Measurements from ENCODE around the gene CRIM1. TPM values are rescaled to one million over a fixed set of nuclear protein-coding genes. Genes with fewer than 3 reads are reported as not detected.

The CRIM1 gene
- total RNA-seq, 1 experiment from 2014 or later, result 292 TPM

DNA sequence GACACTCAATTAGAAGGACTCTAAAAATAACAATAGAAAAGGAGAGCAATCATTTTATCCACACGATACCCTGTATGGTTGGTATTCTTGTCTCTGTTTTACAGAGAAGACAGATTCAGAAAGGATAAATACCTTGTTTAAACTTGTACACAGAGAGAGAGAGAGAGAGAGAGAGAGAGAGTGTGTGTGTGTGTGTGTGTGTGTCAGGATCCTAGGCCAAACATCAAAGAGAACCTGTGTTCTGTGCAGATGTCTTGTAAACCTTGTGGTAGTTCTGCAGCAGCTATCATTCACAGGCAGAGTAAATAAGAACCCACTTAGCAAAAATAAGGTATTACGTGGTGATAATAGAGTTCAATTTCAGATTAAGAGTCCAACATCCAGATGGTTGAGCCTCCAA is 4.3 kb upstream of the CRIM1 start:
- H3K27me3 ChIP-seq (replicated peaks; ENCODE audit: control insufficient read depth, insufficient read depth, low read length), result no peaks in the 10 kb centered on the region
- no peaks in the 10 kb centered on the region for H3K36me3 ChIP-seq (ENCODE audit: control insufficient read depth, insufficient read depth, low read length)
- CTCF ChIA-PET, result interaction anchor here (1.1 kb wide), 2 partner anchors 15 to 109 kb away, joined by 4 to 5 read pairs; no protein-coding TSS in a partner anchor
- Mint-ChIP-seq H3K27ac (ENCODE audit: unreplicated experiment) (no peak overlapping the region), H3K4me3 (ENCODE audit: unreplicated experiment) (no peak overlapping the region), H3K27me3 (ENCODE audit: insufficient read depth, unreplicated experiment) (no peaks in the 10 kb centered on the region), H3K36me3 (ENCODE audit: insufficient read depth, unreplicated experiment) (peaks cover 16% of the 10 kb centered on the region), H3K4me1 (ENCODE audit: low read depth, unreplicated experiment) (peaks cover 47% of the 10 kb centered on the region), H3K9me3 (ENCODE audit: unreplicated experiment) (no peaks in the 10 kb centered on the region)
- POLR2A ChIA-PET, result no interaction called here
- DNase-seq, result no peak
- no TSS peak for BruUV-seq (replicated peaks)
- H3K4me1 ChIP-seq, result peaks cover 45% of the 10 kb centered on the region
- intact Hi-C loops (cut with micrococcal nuclease; ENCODE audit: unreplicated experiment), result loop anchor here (10.0 kb wide), 1 partner anchor 434 kb away; no protein-coding TSS in a partner anchor
- H3K4me3 ChIP-seq (ENCODE audit: low read depth, low read length), result no peak overlapping the region
- H3K9me3 ChIP-seq, result no peaks in the 10 kb centered on the region
- TF ChIP-seq, protein P1, sequence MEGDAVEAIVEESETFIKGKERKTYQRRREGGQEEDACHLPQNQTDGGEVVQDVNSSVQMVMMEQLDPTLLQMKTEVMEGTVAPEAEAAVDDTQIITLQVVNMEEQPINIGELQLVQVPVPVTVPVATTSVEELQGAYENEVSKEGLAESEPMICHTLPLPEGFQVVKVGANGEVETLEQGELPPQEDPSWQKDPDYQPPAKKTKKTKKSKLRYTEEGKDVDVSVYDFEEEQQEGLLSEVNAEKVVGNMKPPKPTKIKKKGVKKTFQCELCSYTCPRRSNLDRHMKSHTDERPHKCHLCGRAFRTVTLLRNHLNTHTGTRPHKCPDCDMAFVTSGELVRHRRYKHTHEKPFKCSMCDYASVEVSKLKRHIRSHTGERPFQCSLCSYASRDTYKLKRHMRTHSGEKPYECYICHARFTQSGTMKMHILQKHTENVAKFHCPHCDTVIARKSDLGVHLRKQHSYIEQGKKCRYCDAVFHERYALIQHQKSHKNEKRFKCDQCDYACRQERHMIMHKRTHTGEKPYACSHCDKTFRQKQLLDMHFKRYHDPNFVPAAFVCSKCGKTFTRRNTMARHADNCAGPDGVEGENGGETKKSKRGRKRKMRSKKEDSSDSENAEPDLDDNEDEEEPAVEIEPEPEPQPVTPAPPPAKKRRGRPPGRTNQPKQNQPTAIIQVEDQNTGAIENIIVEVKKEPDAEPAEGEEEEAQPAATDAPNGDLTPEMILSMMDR (IDR thresholded peaks at IDR 0.05; ENCODE audit: insufficient read depth in 1 of 2, low read depth in 1 of 2, low read length in 1 of 2, severe bottlenecking in 1 of 2, unreplicated experiment in 1 of 2), result no peak

DNA sequence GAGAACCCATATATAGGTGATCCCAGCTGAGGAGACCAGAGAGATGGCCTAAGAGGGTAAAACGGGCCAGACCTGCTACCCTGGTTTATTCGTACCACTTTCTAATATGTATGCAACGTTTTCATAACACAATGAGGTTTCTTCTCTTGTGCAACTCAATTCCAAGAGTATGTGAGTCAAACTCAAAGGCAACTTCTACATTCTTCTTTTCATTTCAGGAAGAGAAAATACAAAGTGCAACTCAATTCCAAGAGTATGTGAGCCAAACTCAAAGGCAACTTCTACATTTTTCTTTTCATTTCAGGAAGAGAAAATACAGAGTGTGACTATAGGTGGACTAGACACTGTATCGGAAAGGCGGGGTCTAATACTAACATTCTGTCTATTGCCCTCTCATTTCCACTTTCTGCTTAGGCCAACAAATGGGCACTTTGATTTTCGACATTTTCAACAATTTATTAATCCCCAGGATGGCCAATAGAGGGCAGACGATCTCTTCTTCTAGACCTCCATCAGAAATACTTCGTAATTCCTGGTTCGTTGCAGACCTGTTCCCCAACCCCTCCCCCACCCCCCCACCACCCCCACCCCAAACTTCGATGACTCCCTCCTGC is 3.7 kb upstream of the CRIM1 start:
- Histone ChIP-seq H3K9me3 (no peaks in the 10 kb centered on the region), H3K27me3 (replicated peaks; ENCODE audit: control insufficient read depth, insufficient read depth, low read length) (no peaks in the 10 kb centered on the region), H3K36me3 (ENCODE audit: control insufficient read depth, insufficient read depth, low read length) (no peaks in the 10 kb centered on the region), H3K4me1 (peaks cover 45% of the 10 kb centered on the region), H3K4me3 (ENCODE audit: low read depth, low read length) (no peak overlapping the region)
- Mint-ChIP-seq H3K4me3 (ENCODE audit: unreplicated experiment) (no peak overlapping the region), H3K27me3 (ENCODE audit: insufficient read depth, unreplicated experiment) (no peaks in the 10 kb centered on the region), H3K9me3 (ENCODE audit: unreplicated experiment) (no peaks in the 10 kb centered on the region), H3K36me3 (ENCODE audit: insufficient read depth, unreplicated experiment) (peaks cover 18% of the 10 kb centered on the region), H3K27ac (ENCODE audit: unreplicated experiment) (no peak overlapping the region), H3K4me1 (ENCODE audit: low read depth, unreplicated experiment) (peaks cover 47% of the 10 kb centered on the region)
- ChIA-PET CTCF (interaction anchor here (1.1 to 1.7 kb wide), 3 partner anchors 13 to 307 kb away, joined by 3 to 32 read pairs (median 5); no protein-coding TSS in a partner anchor), POLR2A (no interaction called here)
- peak in 1 of 2 experiments; percentile 58 for DNase-seq
- no TSS peak for BruUV-seq (replicated peaks)
- intact Hi-C loops (cut with micrococcal nuclease; ENCODE audit: unreplicated experiment), result loop anchor here (1.0 to 10.0 kb wide), 4 partner anchors 107 to 433 kb away; no protein-coding TSS in a partner anchor
- TF ChIP-seq, protein P1 (IDR thresholded peaks at IDR 0.05; ENCODE audit: insufficient read depth in 1 of 2, low read depth in 1 of 2, low read length in 1 of 2, severe bottlenecking in 1 of 2, unreplicated experiment in 1 of 2), result peak; percentile 59 to 69

DNA sequence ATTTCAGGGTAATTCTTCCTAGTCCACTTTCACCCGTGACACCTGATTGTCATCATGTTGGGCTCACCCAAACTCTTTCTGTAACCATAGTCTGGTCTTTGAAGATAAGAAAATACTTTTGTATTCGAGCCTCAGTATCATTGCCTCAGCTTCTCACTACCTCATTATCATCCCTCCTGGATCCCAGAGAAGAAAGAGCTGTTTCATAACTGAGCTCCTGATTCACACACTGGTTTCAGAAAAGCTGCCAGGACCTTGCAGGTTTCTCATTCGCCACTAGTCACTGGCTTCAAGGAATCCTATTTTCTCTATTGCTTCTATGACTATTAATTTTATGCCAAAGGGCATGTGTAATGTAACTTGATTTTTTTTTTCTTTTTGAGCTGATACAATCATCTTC is 2.9 kb upstream of the CRIM1 start:
- H3K27ac Mint-ChIP-seq (ENCODE audit: unreplicated experiment), result peak overlapping the region; percentile 74
- Histone ChIP-seq H3K4me1 (peaks cover 45% of the 10 kb centered on the region), H3K27me3 (replicated peaks; ENCODE audit: control insufficient read depth, insufficient read depth, low read length) (no peaks in the 10 kb centered on the region), H3K36me3 (ENCODE audit: control insufficient read depth, insufficient read depth, low read length) (no peaks in the 10 kb centered on the region), H3K4me3 (ENCODE audit: low read depth, low read length) (no peak overlapping the region), H3K9me3 (no peaks in the 10 kb centered on the region)
- H3K4me1 Mint-ChIP-seq (ENCODE audit: low read depth, unreplicated experiment), result peaks cover 47% of the 10 kb centered on the region
- peak in 1 of 2 experiments; percentile 43 for DNase-seq
- TF ChIP-seq, protein P1 (IDR thresholded peaks at IDR 0.05; ENCODE audit: insufficient read depth in 1 of 2, low read depth in 1 of 2, low read length in 1 of 2, severe bottlenecking in 1 of 2, unreplicated experiment in 1 of 2), result no peak
- intact Hi-C loops (cut with micrococcal nuclease; ENCODE audit: unreplicated experiment), result loop anchor here (1.0 to 10.0 kb wide), 4 partner anchors 107 to 432 kb away; no protein-coding TSS in a partner anchor
- peaks cover 27% of the 10 kb centered on the region for H3K36me3 Mint-ChIP-seq (ENCODE audit: insufficient read depth, unreplicated experiment)
- no TSS peak for BruUV-seq (replicated peaks)
- CTCF ChIA-PET, result interaction anchor here (0.7 to 1.7 kb wide), 11 partner anchors 14 to 320 kb away, joined by 3 to 32 read pairs (median 3); no protein-coding TSS in a partner anchor
- POLR2A ChIA-PET, result interaction anchor here (0.5 to 0.9 kb wide), 2 partner anchors 15 to 245 kb away, joined by 3 to 4 read pairs; no protein-coding TSS in a partner anchor
- H3K4me3 Mint-ChIP-seq (ENCODE audit: unreplicated experiment), result peak overlapping the region; percentile 53
- no peaks in the 10 kb centered on the region for H3K27me3 Mint-ChIP-seq (ENCODE audit: insufficient read depth, unreplicated experiment)
- no peaks in the 10 kb centered on the region for H3K9me3 Mint-ChIP-seq (ENCODE audit: unreplicated experiment)

Measured in Caco-2 (cell line).